Activated B cell treated with CpG ODN at 0.5 μM for 24 hours (primary cell): ENCODE measurements around the gene IRAK4. TPM values are rescaled to one million over a fixed set of nuclear protein-coding genes. Genes with fewer than 3 reads are reported as not detected.

Source experiments
- ATAC-seq: fragments of 200-7000 bp; cut with Tn5 transposase; one replicate; pipeline ENCODE4 v1.10.0; 2021; ENCODE audit warnings: low read depth, mild to moderate bottlenecking, moderate library complexity
- CTCF ChIA-PET: fragments of 350-600 bp; sonication (Branson Sonifier 250); formaldehyde crosslinking; loops from one replicate; lab custom pipeline; 2021; ENCODE audit warnings: antibody characterized with exemption; lab: Charles Lee
- POLR2A ChIA-PET: fragments of 350-600 bp; sonication (Branson Sonifier 250); formaldehyde crosslinking; loops from one replicate; lab custom pipeline; 2021; ENCODE audit warnings: antibody characterized with exemption; lab: Charles Lee
- DNase-seq: peaks from one replicate; pipeline ENCODE4 v3.0.0; 2022
- H3K27ac Mint-ChIP-seq: one replicate; pipeline ENCODE4 v1.8.0; 2020; ENCODE audit warnings: mixed read lengths
- H3K27me3 Mint-ChIP-seq: one replicate; pipeline ENCODE4 v1.8.0; 2021; ENCODE audit warnings: mixed read lengths
- H3K36me3 Mint-ChIP-seq: one replicate; pipeline ENCODE4 v1.8.0; 2021; ENCODE audit warnings: low read depth, mixed read lengths
- H3K4me1 Mint-ChIP-seq: one replicate; pipeline ENCODE4 v1.8.0; 2021; ENCODE audit warnings: mixed read lengths
- H3K4me3 Mint-ChIP-seq: one replicate; pipeline ENCODE4 v1.8.0; 2020; ENCODE audit warnings: mild to moderate bottlenecking, mixed read lengths
- H3K9me3 Mint-ChIP-seq: one replicate; pipeline ENCODE4 v1.8.0; 2020; ENCODE audit warnings: mixed read lengths
- intact Hi-C: fragments of 100-400 bp; cut with micrococcal nuclease; formaldehyde crosslinking; loops from one replicate; pipeline ENCODE4 v1.15.1; 2024
- total RNA-seq: library from RNA; stranded (reverse); gene quantifications from 2 replicates; pipeline ENCODE4 v1.2.3, GENCODE V29; 2022
- TF ChIP-seq, protein P1 (sequence below): fragments of 200-600 bp; IDR thresholded peaks from one replicate; pipeline ENCODE4 v1.8.0; 2022; ENCODE audit warnings: antibody characterized with exemption, mild to moderate bottlenecking

IRAK4 gene
- total RNA-seq, 1 donor from 2014 or later: 40.8 TPM

DNA sequence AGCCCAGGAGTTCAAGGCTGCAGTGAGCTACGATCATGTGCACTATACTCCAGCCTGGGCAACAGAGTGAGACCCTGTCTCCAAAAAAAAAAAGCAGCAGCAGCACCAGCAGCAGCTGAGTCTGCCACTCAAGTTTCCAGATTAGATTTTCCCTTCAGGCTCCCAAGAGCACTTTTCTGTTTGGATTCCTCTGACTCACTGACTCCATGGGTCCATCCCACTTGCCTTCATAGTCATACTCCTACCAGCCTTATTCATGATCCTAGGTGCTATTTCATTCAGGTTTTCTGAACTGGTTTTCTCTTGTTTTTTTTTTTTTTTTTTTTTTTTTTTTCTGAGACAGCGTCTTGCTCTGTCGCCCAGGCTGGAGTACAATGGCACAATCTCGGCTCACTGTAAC is 54.2 kb downstream of the IRAK4 start:
- intact Hi-C loops: no loop called here

DNA sequence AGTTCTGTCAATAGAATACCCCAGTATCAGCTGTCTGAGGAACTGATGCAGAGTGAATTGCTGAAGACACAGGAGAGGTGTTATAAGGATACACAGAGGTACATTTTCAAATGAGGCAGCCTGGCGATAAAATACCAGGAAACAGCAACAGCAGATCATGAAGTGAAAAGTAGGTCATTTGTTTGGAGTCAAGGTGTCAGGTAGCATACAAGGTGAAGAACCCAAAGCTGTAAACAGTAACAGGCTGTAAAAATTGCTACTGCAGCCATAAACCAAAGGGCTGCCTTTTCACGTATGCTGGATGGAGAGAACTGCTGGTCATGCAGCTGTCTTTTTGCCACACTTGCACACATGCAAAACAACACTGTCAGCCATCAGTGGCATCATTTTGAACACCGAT is 56.7 kb downstream of the IRAK4 start:
- ChIA-PET CTCF (no interaction called here), POLR2A (no interaction called here)
- H3K27me3 Mint-ChIP-seq: peaks cover 14% of the 10 kb centered on the region
- ATAC-seq: no peak
- intact Hi-C loops: no loop called here
- H3K4me1 Mint-ChIP-seq: no peaks in the 10 kb centered on the region
- TF ChIP-seq, protein P1, sequence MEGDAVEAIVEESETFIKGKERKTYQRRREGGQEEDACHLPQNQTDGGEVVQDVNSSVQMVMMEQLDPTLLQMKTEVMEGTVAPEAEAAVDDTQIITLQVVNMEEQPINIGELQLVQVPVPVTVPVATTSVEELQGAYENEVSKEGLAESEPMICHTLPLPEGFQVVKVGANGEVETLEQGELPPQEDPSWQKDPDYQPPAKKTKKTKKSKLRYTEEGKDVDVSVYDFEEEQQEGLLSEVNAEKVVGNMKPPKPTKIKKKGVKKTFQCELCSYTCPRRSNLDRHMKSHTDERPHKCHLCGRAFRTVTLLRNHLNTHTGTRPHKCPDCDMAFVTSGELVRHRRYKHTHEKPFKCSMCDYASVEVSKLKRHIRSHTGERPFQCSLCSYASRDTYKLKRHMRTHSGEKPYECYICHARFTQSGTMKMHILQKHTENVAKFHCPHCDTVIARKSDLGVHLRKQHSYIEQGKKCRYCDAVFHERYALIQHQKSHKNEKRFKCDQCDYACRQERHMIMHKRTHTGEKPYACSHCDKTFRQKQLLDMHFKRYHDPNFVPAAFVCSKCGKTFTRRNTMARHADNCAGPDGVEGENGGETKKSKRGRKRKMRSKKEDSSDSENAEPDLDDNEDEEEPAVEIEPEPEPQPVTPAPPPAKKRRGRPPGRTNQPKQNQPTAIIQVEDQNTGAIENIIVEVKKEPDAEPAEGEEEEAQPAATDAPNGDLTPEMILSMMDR: no peak
- no peak for DNase-seq
- H3K27ac Mint-ChIP-seq: no peak overlapping the region
- H3K36me3 Mint-ChIP-seq: no peaks in the 10 kb centered on the region
- H3K9me3 Mint-ChIP-seq: no peaks in the 10 kb centered on the region
- H3K4me3 Mint-ChIP-seq: no peak overlapping the region

More for the DNA sequence above, 54.2 kb downstream of the IRAK4 start:
- Mint-ChIP-seq H3K27me3 (peaks cover 11% of the 10 kb centered on the region), H3K4me1 (no peaks in the 10 kb centered on the region), H3K36me3 (no peaks in the 10 kb centered on the region), H3K9me3 (no peaks in the 10 kb centered on the region), H3K4me3 (no peak overlapping the region), H3K27ac (no peak overlapping the region)
- ChIA-PET POLR2A (interaction anchor here (0.7 kb wide), 1 partner anchor 27 kb away, joined by 3 read pairs; no protein-coding TSS in a partner anchor), CTCF (no interaction called here)
- TF ChIP-seq, protein P1: no peak
- DNase-seq: no peak
- ATAC-seq: no peak

DNA sequence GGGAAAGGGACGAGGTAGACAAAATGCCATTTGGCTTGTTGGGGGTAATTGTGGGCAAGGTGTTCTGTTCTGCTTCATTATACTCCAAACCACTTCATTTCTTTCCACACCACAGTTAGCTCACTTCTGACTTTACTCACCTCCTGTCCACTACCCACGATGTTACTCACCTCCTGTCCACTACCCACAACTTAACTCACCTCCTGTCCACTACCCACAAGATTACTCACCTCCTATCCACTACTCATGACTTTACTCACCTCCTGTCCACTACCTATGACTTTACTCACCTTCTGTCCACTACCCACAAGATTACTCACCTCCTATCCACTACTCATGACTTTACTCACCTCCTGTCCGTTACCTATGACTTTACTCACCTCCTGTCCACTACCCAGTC is 57.4 kb downstream of the IRAK4 start:
- Mint-ChIP-seq H3K27ac (no peak overlapping the region), H3K36me3 (no peaks in the 10 kb centered on the region), H3K9me3 (no peaks in the 10 kb centered on the region), H3K27me3 (peaks cover 14% of the 10 kb centered on the region), H3K4me1 (no peaks in the 10 kb centered on the region), H3K4me3 (no peak overlapping the region)
- intact Hi-C loops: no loop called here
- no peak for ATAC-seq
- ChIA-PET CTCF (no interaction called here), POLR2A (no interaction called here)
- DNase-seq: no peak
- TF ChIP-seq, protein P1: no peak

DNA sequence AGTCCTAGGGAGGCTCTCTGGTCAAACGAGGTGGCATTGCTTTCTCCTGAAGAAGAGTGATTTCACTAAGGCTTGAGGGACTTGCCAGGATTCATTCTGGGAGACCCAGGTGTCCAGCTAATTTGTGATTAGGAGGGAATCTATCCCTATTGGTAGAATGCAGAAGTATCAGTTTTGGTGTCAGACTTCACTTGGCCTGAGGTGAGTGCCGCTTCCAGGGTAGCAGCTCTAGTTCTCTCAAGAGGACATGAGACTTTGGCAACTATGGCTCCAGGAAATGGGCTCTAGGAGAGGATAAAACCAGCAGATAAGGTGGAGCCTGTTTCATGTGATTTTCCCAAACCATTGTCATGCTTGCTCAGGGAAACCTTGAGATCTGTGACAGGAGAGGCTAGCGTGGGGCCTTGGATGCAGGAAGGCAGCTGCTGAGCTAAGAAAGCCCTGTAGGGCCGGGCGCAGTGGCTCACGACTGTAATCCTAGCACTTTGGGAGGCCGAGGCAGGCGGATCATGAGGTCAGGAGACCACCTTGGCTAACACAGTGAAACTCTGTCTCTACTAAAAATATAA is 65.5 kb downstream of the IRAK4 start:
- ChIA-PET CTCF (no interaction called here), POLR2A (interaction anchor here (1.2 kb wide), 1 partner anchor 17 kb away, joined by 3 read pairs; no protein-coding TSS in a partner anchor)
- intact Hi-C loops: no loop called here
- no peak overlapping the region for H3K27ac Mint-ChIP-seq
- no peaks in the 10 kb centered on the region for H3K9me3 Mint-ChIP-seq
- ATAC-seq: no peak
- no peak overlapping the region for H3K4me3 Mint-ChIP-seq
- no peaks in the 10 kb centered on the region for H3K36me3 Mint-ChIP-seq
- H3K27me3 Mint-ChIP-seq: no peaks in the 10 kb centered on the region
- H3K4me1 Mint-ChIP-seq: peaks cover 12% of the 10 kb centered on the region
- TF ChIP-seq, protein P1: no peak
- DNase-seq: no peak

DNA sequence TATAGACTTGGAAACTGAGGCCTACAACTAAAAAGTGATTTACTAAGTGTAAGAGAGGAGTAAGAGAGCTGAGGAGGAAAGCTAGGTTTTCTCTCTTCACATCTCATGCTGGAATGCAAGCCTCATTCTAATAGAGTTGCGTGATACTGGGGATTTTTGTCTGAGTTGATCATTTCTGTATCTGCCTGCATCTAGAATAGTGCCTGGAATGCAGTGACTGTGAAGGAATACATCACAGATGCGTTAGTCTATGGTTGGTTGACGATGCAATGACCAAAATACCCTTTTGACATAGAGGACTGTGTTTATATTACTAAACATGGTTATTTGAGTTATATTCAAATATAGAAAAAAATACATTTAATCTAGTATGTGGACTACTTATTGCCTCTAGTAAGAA is 67.9 kb downstream of the IRAK4 start:
- Mint-ChIP-seq H3K36me3 (no peaks in the 10 kb centered on the region), H3K27me3 (no peaks in the 10 kb centered on the region)
- peak; percentile 21 for ATAC-seq

More for the DNA sequence above, 67.9 kb downstream of the IRAK4 start:
- H3K4me1 Mint-ChIP-seq: peaks cover 12% of the 10 kb centered on the region
- ChIA-PET CTCF (no interaction called here), POLR2A (no interaction called here)
- no peak for DNase-seq
- H3K9me3 Mint-ChIP-seq: no peaks in the 10 kb centered on the region
- intact Hi-C loops: no loop called here
- TF ChIP-seq, protein P1: no peak
- H3K4me3 Mint-ChIP-seq: no peak overlapping the region
- no peak overlapping the region for H3K27ac Mint-ChIP-seq
